ENCODE measurements around the gene RBCK1. TPM values are rescaled to one million over a fixed set of nuclear protein-coding genes. Genes with fewer than 3 reads are reported as not detected.

RBCK1 gene
- total and polyA plus RNA-seq, 9 of the 15 experiments (the other 6 are each of a cell fraction or from before 2014, with no cell fraction given), result 5.9 to 59.3 (median 26.5) TPM

GRCh38 chr20:371755-372542 is 36.1 kb upstream of the RBCK1 start (continued):
- TF ChIP-seq FOXM1 (IDR thresholded peaks at IDR 0.05; ENCODE audit: low read depth) (peak; percentile 39), FOXM1 (CRISPR knock-in tag; IDR thresholded peaks at IDR 0.05; ENCODE audit: low read depth) (no peak), CBFA2T3 (IDR thresholded peaks at IDR 0.05) (peak; percentile 80), RAD21 (CRISPR knock-in tag; conservative IDR thresholded peaks at IDR 0.05 in 1 of 2, IDR thresholded peaks at IDR 0.05 in 1 of 2) (peak; percentile 40 to 54; a peak in 3 of 4 replicates), ZSCAN32 (CRISPR knock-in tag; IDR thresholded peaks at IDR 0.05) (peak; percentile 94), ZBTB17 (CRISPR knock-in tag; IDR thresholded peaks at IDR 0.05) (peak; percentile 52; the same call in 1 of the 2 replicates), ZNF778 (CRISPR knock-in tag; IDR thresholded peaks at IDR 0.05) (no peak), MYBL2 (IDR thresholded peaks at IDR 0.05; ENCODE audit: low read depth) (no peak), MYBL2 (CRISPR knock-in tag; IDR thresholded peaks at IDR 0.05; ENCODE audit: borderline replicate concordance) (no peak), ZNF511 (CRISPR knock-in tag; IDR thresholded peaks at IDR 0.05) (no peak; the same call in 1 of the 2 replicates), KLF1 (tag; IDR thresholded peaks at IDR 0.05) (no peak), CREM (IDR thresholded peaks at IDR 0.05; ENCODE audit: low read depth) (peak; percentile 26; the same call in 1 of the 2 replicates), TCF7L2 (IDR thresholded peaks at IDR 0.05; ENCODE audit: low read depth, low read length) (no peak), MYC (IDR thresholded peaks at IDR 0.05; ENCODE audit: low read depth, low read length) (peak; percentile 92), MYC (CRISPR knock-in tag; IDR thresholded peaks at IDR 0.05; ENCODE audit: borderline replicate concordance, low read depth) (no peak), ZNF263 (CRISPR knock-in tag; IDR thresholded peaks at IDR 0.05; ENCODE audit: borderline replicate concordance) (no peak), STAG1 (CRISPR knock-in tag; IDR thresholded peaks at IDR 0.05; ENCODE audit: borderline replicate concordance) (no peak), ILF3 (IDR thresholded peaks at IDR 0.05; ENCODE audit: borderline replicate concordance) (no peak), NR2C2 (CRISPR knock-in tag; IDR thresholded peaks at IDR 0.05) (no peak), NR2C2 (tag; IDR thresholded peaks at IDR 0.05) (peak; percentile 58; the same call in 1 of the 2 replicates), MTA1 (IDR thresholded peaks at IDR 0.05; ENCODE audit: borderline replicate concordance) (peak; percentile 74; the same call in 1 of the 2 replicates), IFI16 (CRISPR knock-in tag; IDR thresholded peaks at IDR 0.05) (peak; percentile 61; the same call in 1 of the 2 replicates), CHAMP1 (IDR thresholded peaks at IDR 0.05) (no peak), SMARCE1 (IDR thresholded peaks at IDR 0.05) (peak; percentile 82), NFIC (IDR thresholded peaks at IDR 0.05) (peak; percentile 91), C11orf30 (IDR thresholded peaks at IDR 0.05; ENCODE audit: low read depth) (peak; percentile 88), KLF6 (CRISPR knock-in tag; IDR thresholded peaks at IDR 0.05; ENCODE audit: borderline replicate concordance) (peak; percentile 69; the same call in 1 of the 2 replicates), NR4A1 (CRISPR knock-in tag; IDR thresholded peaks at IDR 0.05) (0 out of 2 replicates have a peak, but pooled peaks have one; percentile 8), NR4A1 (tag; IDR thresholded peaks at IDR 0.05) (no peak; the same call in 1 of the 2 replicates)
